AG04450 (cell line): ENCODE results near the gene RHOC. TPM values are rescaled to one million over a fixed set of nuclear protein-coding genes. Genes with fewer than 3 reads are reported as not detected.
A peak's percentile ranks its signal among the peaks of the same experiment; 100 is the strongest.

Experiments
- CTCF ChIA-PET: fragments of 300-600, 350-600 bp; formaldehyde crosslinking; extraction: SDS; loops from one replicate; lab custom pipeline; 2022; ENCODE audit warnings: antibody characterized with exemption, inconsistent platforms; lab: Charles Lee
- POLR2A ChIA-PET: fragments of 350-600 bp; formaldehyde crosslinking; extraction: SDS; loops from one replicate; lab custom pipeline; 2021; ENCODE audit warnings: antibody characterized with exemption, inconsistent platforms; lab: Yijun Ruan, JAX
- DNase-seq: peaks from one replicate; pipeline ENCODE4 v3.0.0-alpha.2; 2011; ENCODE audit warnings: low read depth, low spot score
- H3K27ac ChIP-seq: one replicate; pipeline ENCODE4 v1.5.1; 2012; ENCODE audit warnings: low read depth, low read length, control low read depth
- H3K27me3 ChIP-seq: one replicate; pipeline ENCODE4 v1.6.0; 2012; ENCODE audit warnings: low read length; ENCODE audit not compliant: control insufficient read depth, insufficient read depth
- H3K4me3 ChIP-seq: 2 replicates; pipeline ENCODE4 v1.5.1; 2011; ENCODE audit warnings: mild to moderate bottlenecking, low read depth, low read length, control low read depth
- H3K9me3 ChIP-seq: 2 replicates; pipeline ENCODE4 v1.5.1; 2012; ENCODE audit warnings: low read length; ENCODE audit not compliant: control insufficient read depth, insufficient read depth
- polyA minus RNA-seq: library from RNA; depleted of rRNA, polyadenylated mRNA; stranded (reverse); fragments of >200 nt; gene quantifications from 2 replicates; pipeline ENCODE4 v1.2.3, GENCODE V29; 2011; rRNA and poly(A)+ RNA removed
- polyA plus RNA-seq: library from polyadenylated mRNA; depleted of rRNA; stranded (reverse); fragments of >200 nt; gene quantifications from 2 replicates; pipeline ENCODE4 v1.2.3, GENCODE V29; 2011; rRNA removed
- TF ChIP-seq, protein P1 (sequence below): IDR thresholded peaks from 2 replicates; pipeline ENCODE4 v1.5.1; 2011; ENCODE audit warnings: low read depth, low read length, control low read depth, inconsistent platforms

The RHOC gene
- polyA plus RNA-seq (574 and 734 TPM in 2 replicates), polyA minus RNA-seq (394 and 521 TPM in 2 replicates)

DNA sequence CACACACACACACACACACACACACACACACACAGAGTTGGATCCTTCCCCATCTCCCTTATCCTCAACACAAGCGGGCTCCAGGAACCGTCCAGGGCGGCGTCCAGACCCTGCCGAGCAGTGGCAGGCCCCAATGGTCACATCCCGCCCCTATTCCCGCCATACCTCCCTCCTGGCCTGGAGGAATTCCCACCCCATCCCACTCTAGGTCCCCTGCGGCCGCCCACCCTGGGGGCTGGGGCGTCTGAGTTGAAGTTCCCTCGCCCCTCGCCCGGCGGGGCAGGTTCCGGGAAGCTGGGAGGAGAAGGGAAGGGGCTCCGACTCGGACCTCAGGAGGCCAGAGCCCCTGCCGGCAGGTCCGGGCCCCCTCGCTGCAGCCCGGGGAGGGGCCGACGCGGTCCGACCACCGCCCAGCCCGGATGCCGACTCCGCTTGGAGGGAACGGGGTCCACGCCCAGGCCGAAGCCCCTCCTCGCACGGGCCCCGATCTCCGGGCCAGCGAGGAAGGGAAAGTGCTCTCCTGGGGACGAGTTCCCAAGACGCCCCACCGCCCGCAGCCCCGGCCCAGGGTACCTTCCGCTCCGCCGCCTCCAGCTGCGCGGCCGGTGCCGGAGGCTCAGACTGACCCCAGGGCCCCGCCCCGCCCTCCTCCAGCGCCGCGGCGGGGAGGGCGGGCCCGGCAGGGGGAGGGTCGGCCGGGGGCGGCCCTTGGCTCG lies at the start of gene RHOC:
TSS of gene RHOC (minus strand) at position 623 of the 716 bp plus-strand sequence. CDS start 3,328 bp downstream, outside the sequence.
- H3K4me3 ChIP-seq, result peak within 1 kb of the TSS; percentile 88
- DNase-seq, result no peak
- CTCF ChIA-PET, result interaction anchor here (1.4 to 2.8 kb wide), 2 partner anchors 9 to 92 kb away, joined by 6 to 17 read pairs; partner anchors contain the start of gene PPM1J
- peak within 1 kb of the TSS; percentile 74 for H3K27ac ChIP-seq
- POLR2A ChIA-PET, result interaction anchor here (0.7 kb wide), 1 partner anchor 36 kb away, joined by 3 read pairs; no protein-coding TSS in a partner anchor
- no peaks in the 10 kb centered on the region for H3K27me3 ChIP-seq
- H3K9me3 ChIP-seq, result no peaks in the 10 kb centered on the region
- TF ChIP-seq, protein P1, sequence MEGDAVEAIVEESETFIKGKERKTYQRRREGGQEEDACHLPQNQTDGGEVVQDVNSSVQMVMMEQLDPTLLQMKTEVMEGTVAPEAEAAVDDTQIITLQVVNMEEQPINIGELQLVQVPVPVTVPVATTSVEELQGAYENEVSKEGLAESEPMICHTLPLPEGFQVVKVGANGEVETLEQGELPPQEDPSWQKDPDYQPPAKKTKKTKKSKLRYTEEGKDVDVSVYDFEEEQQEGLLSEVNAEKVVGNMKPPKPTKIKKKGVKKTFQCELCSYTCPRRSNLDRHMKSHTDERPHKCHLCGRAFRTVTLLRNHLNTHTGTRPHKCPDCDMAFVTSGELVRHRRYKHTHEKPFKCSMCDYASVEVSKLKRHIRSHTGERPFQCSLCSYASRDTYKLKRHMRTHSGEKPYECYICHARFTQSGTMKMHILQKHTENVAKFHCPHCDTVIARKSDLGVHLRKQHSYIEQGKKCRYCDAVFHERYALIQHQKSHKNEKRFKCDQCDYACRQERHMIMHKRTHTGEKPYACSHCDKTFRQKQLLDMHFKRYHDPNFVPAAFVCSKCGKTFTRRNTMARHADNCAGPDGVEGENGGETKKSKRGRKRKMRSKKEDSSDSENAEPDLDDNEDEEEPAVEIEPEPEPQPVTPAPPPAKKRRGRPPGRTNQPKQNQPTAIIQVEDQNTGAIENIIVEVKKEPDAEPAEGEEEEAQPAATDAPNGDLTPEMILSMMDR, result no peak

DNA sequence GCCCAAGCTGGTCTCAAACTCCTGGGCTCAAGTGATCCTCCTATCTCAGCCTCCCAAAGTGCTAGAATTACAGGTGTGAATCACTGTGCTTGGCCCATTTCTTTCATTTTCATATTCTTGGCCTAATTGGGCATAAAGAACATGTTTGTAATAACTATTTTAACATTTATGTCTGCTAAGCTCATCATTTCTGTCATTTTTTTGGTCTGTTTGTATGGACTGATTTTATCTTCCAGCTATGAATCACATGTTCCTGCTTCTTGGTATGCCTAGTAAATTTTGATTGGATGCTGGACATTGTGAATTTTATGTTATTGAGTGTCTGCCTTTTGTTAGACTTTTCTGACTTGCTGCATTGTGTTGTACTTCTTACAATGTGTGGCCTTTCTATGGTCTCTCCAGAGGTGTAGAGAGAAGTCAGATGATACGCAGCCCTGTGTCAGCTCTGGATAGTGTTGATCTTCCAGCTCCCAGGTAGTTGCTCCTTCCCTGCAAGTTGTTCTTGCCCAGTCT lies 47.2 kb upstream of the RHOC start:
- Histone ChIP-seq H3K4me3 (no peak overlapping the region), H3K27ac (no peak overlapping the region), H3K9me3 (no peaks in the 10 kb centered on the region; the same call in none of the 2 replicates), H3K27me3 (peaks cover 4% of the 10 kb centered on the region)
- no peak for DNase-seq
- ChIA-PET POLR2A (no interaction called here), CTCF (interaction anchor here (0.8 to 3.7 kb wide), 4 partner anchors 10 to 319 kb away, joined by 3 to 19 read pairs (median 7); partner anchors contain the start of genes LRIG2 and PPM1J)
- TF ChIP-seq, protein P1, result no peak

DNA sequence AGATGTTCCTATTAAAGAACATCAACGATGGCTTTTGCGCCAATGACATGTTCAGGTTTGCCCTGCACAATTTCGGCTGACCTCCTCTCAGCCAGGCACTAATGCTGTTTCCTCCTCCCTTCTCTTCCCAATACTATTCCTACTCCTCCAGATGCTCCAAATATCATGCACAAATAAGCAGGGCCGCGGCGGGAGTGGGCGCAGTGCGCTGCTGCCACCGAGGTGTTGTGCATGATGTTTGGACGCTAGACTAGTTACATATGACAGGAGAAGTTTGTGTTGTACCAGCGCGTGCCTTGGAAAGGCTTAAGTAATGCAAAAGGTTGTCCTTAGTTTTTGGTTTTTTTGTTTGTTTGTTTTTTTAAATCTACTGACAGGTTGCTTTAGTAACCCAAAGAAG lies 41.5 kb upstream of the RHOC start:
- ChIA-PET POLR2A (no interaction called here), CTCF (interaction anchor here (9.2 kb wide), 1 partner anchor 31 kb away, joined by 85 read pairs; the partner anchor contains the start of gene PPM1J)
- H3K9me3 ChIP-seq, result no peaks in the 10 kb centered on the region; the same call in 1 of the 2 replicates
- DNase-seq, result no peak
- H3K27me3 ChIP-seq, result peaks cover 9% of the 10 kb centered on the region
- no peak overlapping the region for H3K4me3 ChIP-seq
- H3K27ac ChIP-seq, result no peak overlapping the region
- TF ChIP-seq, protein P1, result no peak

DNA sequence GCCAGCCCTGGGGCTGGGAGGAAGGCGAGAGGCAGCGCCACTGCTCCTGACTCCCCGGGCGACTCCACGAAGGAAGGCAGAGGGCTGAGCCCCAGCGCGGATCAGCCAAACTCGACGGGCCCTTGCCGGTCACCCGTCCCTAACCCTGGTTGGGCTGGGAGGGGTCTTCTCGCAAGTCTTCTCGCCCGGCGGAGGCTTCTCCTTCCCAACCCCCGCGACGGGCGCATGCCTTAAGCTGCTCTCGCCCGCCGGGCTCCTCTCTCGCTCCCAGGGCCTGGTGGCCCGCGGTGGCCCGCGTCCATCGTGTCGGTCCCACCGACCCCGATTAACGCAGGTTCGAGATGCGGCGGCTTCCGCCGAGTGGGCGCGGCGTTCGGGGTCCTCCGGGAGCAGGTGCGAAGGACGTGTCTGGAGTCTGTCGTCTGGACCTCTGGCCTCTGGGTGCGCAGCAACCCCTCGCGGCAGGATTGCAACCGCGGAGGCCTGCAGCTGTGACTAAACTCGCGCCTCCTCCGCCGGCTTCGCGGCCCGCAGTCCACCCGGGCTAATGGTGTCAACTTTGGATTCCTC lies 37.2 kb upstream of the RHOC start:
- H3K9me3 ChIP-seq, result peaks cover 8% of the 10 kb centered on the region; the same call in 1 of the 2 replicates
- peak overlapping the region; percentile 47 for H3K4me3 ChIP-seq
- DNase-seq, result no peak
- POLR2A ChIA-PET, result interaction anchor here (0.5 to 0.8 kb wide), 2 partner anchors 21 to 43 kb away, joined by 3 read pairs; no protein-coding TSS in a partner anchor
- TF ChIP-seq, protein P1, result peak; percentile 72
- H3K27ac ChIP-seq, result no peak overlapping the region
- peaks cover 9% of the 10 kb centered on the region for H3K27me3 ChIP-seq
- CTCF ChIA-PET, result interaction anchor here (0.6 to 9.2 kb wide), 15 partner anchors 8 to 329 kb away, joined by 3 to 85 read pairs (median 4); partner anchors contain the start of genes LRIG2 and PPM1J
